Gastroesophageal sphincter (tissue), 3 donors: ENCODE data around the gene EXOC1.

ENCODE experiments used
- CTCF ChIP-seq, 4 experiments: fragments of 200-600 bp in 2 of 4; fragments of 450-650 bp in 2 of 4; sonication (generic) in 1 of 4; IDR thresholded peaks; one replicate each; pipeline ENCODE4 v1.5.1; 2017 to 2019; ENCODE audit warnings: antibody characterized with exemption in 4 of 4, mild to moderate bottlenecking in 2 of 4, moderate library complexity in 2 of 4
- EP300 ChIP-seq: sonication (generic); formaldehyde crosslinking; IDR thresholded peaks from one replicate; pipeline ENCODE4 v1.6.1; 2017; ENCODE audit warnings: antibody characterized with exemption, mild to moderate bottlenecking
- POLR2A ChIP-seq, 2 donors: fragments of 450-650 bp; IDR thresholded peaks; one replicate each; pipeline ENCODE4 v1.6.1; 2017; ENCODE audit warnings: antibody characterized with exemption in 2 of 2, mild to moderate bottlenecking in 2 of 2, moderate library complexity in 1 of 2

- no peak for TF ChIP-seq CTCF (IDR thresholded peaks at IDR 0.05)
- TF ChIP-seq EP300, result no peak
- TF ChIP-seq POLR2A (IDR thresholded peaks at IDR 0.05), result no peak
Measured at GRCh38 chr4:55884093-55884850, 30.8 kb downstream of the EXOC1 start.
